ENCODE data around the gene PLCD3. TPM values are rescaled to one million over a fixed set of nuclear protein-coding genes. Genes with fewer than 3 reads are reported as not detected.

PLCD3 gene
- polyA plus RNA-seq, 1 of the 3 experiments (the other 2 are of a cell fraction), result 59.7 TPM

DNA sequence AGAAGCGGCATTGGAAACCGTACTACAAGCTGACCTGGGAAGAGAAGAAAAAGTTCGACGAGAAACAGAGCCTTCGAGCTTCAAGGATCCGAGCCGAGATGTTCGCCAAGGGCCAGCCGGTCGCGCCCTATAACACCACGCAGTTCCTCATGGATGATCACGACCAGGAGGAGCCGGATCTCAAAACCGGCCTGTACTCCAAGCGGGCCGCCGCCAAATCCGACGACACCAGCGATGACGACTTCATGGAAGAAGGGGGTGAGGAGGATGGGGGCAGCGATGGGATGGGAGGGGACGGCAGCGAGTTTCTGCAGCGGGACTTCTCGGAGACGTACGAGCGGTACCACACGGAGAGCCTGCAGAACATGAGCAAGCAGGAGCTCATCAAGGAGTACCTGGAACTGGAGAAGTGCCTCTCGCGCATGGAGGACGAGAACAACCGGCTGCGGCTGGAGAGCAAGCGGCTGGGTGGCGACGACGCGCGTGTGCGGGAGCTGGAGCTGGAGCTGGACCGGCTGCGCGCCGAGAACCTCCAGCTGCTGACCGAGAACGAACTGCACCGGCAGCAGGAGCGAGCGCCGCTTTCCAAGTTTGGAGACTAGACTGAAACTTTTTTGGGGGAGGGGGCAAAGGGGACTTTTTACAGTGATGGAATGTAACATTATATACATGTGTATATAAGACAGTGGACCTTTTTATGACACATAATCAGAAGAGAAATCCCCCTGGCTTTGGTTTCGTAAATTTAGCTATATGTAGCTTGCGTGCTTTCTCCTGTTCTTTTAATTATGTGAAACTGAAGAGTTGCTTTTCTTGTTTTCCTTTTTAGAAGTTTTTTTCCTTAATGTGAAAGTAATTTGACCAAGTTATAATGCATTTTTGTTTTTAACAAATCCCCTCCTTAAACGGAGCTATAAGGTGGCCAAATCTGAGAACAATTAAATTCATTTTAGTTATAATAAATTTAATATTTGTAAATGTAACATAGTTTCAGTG, 17.7 kb upstream of the PLCD3 start (continued):
- TF ChIP-seq, protein P1, sequence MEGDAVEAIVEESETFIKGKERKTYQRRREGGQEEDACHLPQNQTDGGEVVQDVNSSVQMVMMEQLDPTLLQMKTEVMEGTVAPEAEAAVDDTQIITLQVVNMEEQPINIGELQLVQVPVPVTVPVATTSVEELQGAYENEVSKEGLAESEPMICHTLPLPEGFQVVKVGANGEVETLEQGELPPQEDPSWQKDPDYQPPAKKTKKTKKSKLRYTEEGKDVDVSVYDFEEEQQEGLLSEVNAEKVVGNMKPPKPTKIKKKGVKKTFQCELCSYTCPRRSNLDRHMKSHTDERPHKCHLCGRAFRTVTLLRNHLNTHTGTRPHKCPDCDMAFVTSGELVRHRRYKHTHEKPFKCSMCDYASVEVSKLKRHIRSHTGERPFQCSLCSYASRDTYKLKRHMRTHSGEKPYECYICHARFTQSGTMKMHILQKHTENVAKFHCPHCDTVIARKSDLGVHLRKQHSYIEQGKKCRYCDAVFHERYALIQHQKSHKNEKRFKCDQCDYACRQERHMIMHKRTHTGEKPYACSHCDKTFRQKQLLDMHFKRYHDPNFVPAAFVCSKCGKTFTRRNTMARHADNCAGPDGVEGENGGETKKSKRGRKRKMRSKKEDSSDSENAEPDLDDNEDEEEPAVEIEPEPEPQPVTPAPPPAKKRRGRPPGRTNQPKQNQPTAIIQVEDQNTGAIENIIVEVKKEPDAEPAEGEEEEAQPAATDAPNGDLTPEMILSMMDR (IDR thresholded peaks at IDR 0.05), result no peak
- TF ChIP-seq SMC3 (IDR thresholded peaks at IDR 0.05; ENCODE audit: low read depth, low read length), result no peak
- 0 out of 2 replicates have a peak, but pooled peaks have one; percentile 6 for TF ChIP-seq ELF1 (IDR thresholded peaks at IDR 0.05)
- TF ChIP-seq, protein P2, sequence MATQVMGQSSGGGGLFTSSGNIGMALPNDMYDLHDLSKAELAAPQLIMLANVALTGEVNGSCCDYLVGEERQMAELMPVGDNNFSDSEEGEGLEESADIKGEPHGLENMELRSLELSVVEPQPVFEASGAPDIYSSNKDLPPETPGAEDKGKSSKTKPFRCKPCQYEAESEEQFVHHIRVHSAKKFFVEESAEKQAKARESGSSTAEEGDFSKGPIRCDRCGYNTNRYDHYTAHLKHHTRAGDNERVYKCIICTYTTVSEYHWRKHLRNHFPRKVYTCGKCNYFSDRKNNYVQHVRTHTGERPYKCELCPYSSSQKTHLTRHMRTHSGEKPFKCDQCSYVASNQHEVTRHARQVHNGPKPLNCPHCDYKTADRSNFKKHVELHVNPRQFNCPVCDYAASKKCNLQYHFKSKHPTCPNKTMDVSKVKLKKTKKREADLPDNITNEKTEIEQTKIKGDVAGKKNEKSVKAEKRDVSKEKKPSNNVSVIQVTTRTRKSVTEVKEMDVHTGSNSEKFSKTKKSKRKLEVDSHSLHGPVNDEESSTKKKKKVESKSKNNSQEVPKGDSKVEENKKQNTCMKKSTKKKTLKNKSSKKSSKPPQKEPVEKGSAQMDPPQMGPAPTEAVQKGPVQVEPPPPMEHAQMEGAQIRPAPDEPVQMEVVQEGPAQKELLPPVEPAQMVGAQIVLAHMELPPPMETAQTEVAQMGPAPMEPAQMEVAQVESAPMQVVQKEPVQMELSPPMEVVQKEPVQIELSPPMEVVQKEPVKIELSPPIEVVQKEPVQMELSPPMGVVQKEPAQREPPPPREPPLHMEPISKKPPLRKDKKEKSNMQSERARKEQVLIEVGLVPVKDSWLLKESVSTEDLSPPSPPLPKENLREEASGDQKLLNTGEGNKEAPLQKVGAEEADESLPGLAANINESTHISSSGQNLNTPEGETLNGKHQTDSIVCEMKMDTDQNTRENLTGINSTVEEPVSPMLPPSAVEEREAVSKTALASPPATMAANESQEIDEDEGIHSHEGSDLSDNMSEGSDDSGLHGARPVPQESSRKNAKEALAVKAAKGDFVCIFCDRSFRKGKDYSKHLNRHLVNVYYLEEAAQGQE (IDR thresholded peaks at IDR 0.05; ENCODE audit: low read depth, low read length), result no peak
- no peak for TF ChIP-seq USF1 (IDR thresholded peaks at IDR 0.05; ENCODE audit: borderline replicate concordance, low read depth)
- no peak for TF ChIP-seq FOXM1 (IDR thresholded peaks at IDR 0.05; ENCODE audit: low read depth)
- no peak for TF ChIP-seq IRF3 (IDR thresholded peaks at IDR 0.05; ENCODE audit: low read depth, low read length)
- TF ChIP-seq GATA2 (CRISPR knock-in tag; IDR thresholded peaks at IDR 0.05), result no peak
- TF ChIP-seq TCF12 (IDR thresholded peaks at IDR 0.05), result no peak
- TF ChIP-seq YY1 (IDR thresholded peaks at IDR 0.05; ENCODE audit: low read depth), result 0 out of 2 replicates have a peak, but pooled peaks have one; percentile 27
- TF ChIP-seq FOSL2 (IDR thresholded peaks at IDR 0.05; ENCODE audit: borderline replicate concordance, low read depth), result no peak
- TF ChIP-seq MXI1 (IDR thresholded peaks at IDR 0.05; ENCODE audit: low read depth, low read length), result 0 out of 2 replicates have a peak, but pooled peaks have one; percentile 22
- TF ChIP-seq TEAD4 (IDR thresholded peaks at IDR 0.05; ENCODE audit: borderline replicate concordance, insufficient read depth), result no peak
- TF ChIP-seq TAF1 (IDR thresholded peaks at IDR 0.05; ENCODE audit: borderline replicate concordance, low read depth, low read length), result 0 out of 2 replicates have a peak, but pooled peaks have one; percentile 9
- no peak for TF ChIP-seq NFIC (IDR thresholded peaks at IDR 0.05; ENCODE audit: borderline replicate concordance)
- TF ChIP-seq RFX5 (IDR thresholded peaks at IDR 0.05; ENCODE audit: low read length), result no peak
- TF ChIP-seq, protein P3, sequence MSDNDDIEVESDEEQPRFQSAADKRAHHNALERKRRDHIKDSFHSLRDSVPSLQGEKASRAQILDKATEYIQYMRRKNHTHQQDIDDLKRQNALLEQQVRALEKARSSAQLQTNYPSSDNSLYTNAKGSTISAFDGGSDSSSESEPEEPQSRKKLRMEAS (IDR thresholded peaks at IDR 0.05; ENCODE audit: low read depth), result no peak; the same call in none of the 2 replicates
